Measurements from ENCODE around the gene SLC7A8.

DNA sequence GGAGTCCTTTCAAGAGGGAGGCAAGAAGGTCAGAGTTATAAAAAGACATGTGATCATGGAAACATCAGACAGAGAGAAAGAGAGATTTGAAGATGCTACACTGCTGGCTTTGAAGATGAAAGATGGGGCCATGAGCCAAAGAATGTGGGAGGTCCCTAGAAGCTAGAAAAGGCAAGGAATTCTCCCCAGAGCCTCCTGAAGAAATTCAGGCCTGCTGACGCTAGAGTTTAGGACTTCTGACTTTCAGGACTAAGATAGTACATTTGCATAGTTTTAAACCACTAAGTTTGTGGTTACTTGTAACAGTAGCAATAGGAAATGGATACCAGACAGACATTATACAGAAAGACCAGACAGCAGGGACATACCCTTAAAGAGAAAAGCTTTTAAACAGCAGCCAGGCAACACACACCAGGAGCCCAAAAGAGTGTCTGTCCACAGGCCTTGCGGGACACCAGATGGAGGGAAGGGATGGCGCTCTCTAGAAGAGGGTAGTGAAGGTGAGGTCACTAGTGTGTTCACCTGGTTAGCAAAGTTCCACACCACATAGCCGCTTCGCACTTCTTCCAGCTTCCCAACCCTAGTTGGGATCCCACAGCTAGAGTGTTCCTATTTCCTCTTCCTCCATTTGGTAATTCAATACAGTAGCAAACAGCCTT, 34.7 kb downstream of the SLC7A8 start:
- TF ChIP-seq, protein P1, sequence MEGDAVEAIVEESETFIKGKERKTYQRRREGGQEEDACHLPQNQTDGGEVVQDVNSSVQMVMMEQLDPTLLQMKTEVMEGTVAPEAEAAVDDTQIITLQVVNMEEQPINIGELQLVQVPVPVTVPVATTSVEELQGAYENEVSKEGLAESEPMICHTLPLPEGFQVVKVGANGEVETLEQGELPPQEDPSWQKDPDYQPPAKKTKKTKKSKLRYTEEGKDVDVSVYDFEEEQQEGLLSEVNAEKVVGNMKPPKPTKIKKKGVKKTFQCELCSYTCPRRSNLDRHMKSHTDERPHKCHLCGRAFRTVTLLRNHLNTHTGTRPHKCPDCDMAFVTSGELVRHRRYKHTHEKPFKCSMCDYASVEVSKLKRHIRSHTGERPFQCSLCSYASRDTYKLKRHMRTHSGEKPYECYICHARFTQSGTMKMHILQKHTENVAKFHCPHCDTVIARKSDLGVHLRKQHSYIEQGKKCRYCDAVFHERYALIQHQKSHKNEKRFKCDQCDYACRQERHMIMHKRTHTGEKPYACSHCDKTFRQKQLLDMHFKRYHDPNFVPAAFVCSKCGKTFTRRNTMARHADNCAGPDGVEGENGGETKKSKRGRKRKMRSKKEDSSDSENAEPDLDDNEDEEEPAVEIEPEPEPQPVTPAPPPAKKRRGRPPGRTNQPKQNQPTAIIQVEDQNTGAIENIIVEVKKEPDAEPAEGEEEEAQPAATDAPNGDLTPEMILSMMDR (IDR thresholded peaks at IDR 0.05; ENCODE audit: insufficient read depth, low read length), result no peak
- TF ChIP-seq SPI1 (IDR thresholded peaks at IDR 0.05; ENCODE audit: borderline replicate concordance, low read depth) (no peak), POLR2AphosphoS5 (IDR thresholded peaks at IDR 0.05; ENCODE audit: low read depth) (no peak), REST (IDR thresholded peaks at IDR 0.05; ENCODE audit: insufficient replicate concordance, low read depth) (no peak)
